Natural killer cell (primary cell): ENCODE results near the gene LETMD1. TPM values are rescaled to one million over a fixed set of nuclear protein-coding genes. Genes with fewer than 3 reads are reported as not detected.
"Not testable (repeated sequence)": the region's sequence is repeated elsewhere in the genome, so short reads cannot be mapped to it uniquely, and the experiment has no call there.

Experiments used
- ATAC-seq, 3 donors: fragments of 150-1000 bp in 2 of 3; fragments of 200-7000 bp in 1 of 3; cut with Tn5 transposase; 1 replicate in 1 of 3; 2 replicates in 2 of 3; pipeline ENCODE4 v1.10.0; 2021; ENCODE audit warnings: mild to moderate bottlenecking in 2 of 3, moderate library complexity in 2 of 3
- DNase-seq, 2 donors: peaks; one replicate each; pipeline versions ENCODE4 v3.0.0 to v3.0.0-alpha.2; 2013 to 2021; ENCODE audit warnings: mixed read lengths in 1 of 2
- H3K27ac ChIP-seq: one replicate; pipeline ENCODE4 v1.5.1; 2013; ENCODE audit warnings: mild to moderate bottlenecking, low read length
- H3K27me3 ChIP-seq: one replicate; pipeline ENCODE4 v1.6.1; 2013; ENCODE audit warnings: low read length; ENCODE audit not compliant: control insufficient read depth, insufficient read depth
- H3K36me3 ChIP-seq: one replicate; pipeline ENCODE4 v1.6.1; 2013; ENCODE audit warnings: low read length; ENCODE audit not compliant: control insufficient read depth, insufficient read depth
- H3K4me1 ChIP-seq: one replicate; pipeline ENCODE4 v1.6.1; 2013; ENCODE audit warnings: low read length; ENCODE audit not compliant: control insufficient read depth, insufficient read depth
- H3K4me3 ChIP-seq: one replicate; pipeline ENCODE4 v1.5.1; 2013; ENCODE audit warnings: low read length
- H3K9me3 ChIP-seq: one replicate; pipeline ENCODE4 v1.6.1; 2013; ENCODE audit warnings: low read length; ENCODE audit not compliant: control insufficient read depth, insufficient read depth
- H3K27ac Mint-ChIP-seq, 2 donors: one replicate each; pipeline ENCODE4 v1.8.0; 2022; ENCODE audit warnings: mild to moderate bottlenecking in 2 of 2, mixed read lengths in 2 of 2, moderate library complexity in 1 of 2
- H3K27me3 Mint-ChIP-seq, 2 donors: one replicate each; pipeline ENCODE4 v1.8.0; 2022; ENCODE audit warnings: low read depth in 2 of 2, mixed read lengths in 2 of 2
- H3K36me3 Mint-ChIP-seq: one replicate; pipeline ENCODE4 v1.8.0; 2022; ENCODE audit warnings: mixed read lengths
- H3K4me1 Mint-ChIP-seq, 2 donors: one replicate each; pipeline ENCODE4 v1.8.0; 2022; ENCODE audit warnings: mixed read lengths in 2 of 2
- H3K4me3 Mint-ChIP-seq: one replicate; pipeline ENCODE4 v1.8.0; 2022; ENCODE audit warnings: mild to moderate bottlenecking, moderate library complexity, mixed read lengths
- H3K9me3 Mint-ChIP-seq, 2 donors: one replicate each; pipeline ENCODE4 v1.8.0; 2022; ENCODE audit warnings: mixed read lengths in 2 of 2
- CTCF ChIP-seq: fragments of 200-600 bp; IDR thresholded peaks from one replicate; pipeline ENCODE4 v1.8.0; 2022; ENCODE audit warnings: antibody characterized with exemption
- WGBS: methylation state at CpG from one replicate; pipeline ENCODE4 v1.1.7; 2013; ENCODE audit warnings: missing lambda C conversion rate; ENCODE audit not compliant: insufficient coverage; 5-methylcytosine and 5-hydroxymethylcytosine counted together
- intact Hi-C: fragments of 100-400 bp; cut with micrococcal nuclease; formaldehyde crosslinking; loops from one replicate; pipeline ENCODE4 v1.14.2; 2022
- total RNA-seq, 4 donors: library from RNA; stranded (reverse); fragments of 120-200 nt in 1 of 4; gene quantifications; one replicate each; pipeline versions ENCODE4 v1.2.3 to v1.2.4, GENCODE V29; 2013 to 2022

Gene LETMD1
- total RNA-seq, 3 donors from 2014 or later (not counting 1 experiment from before 2014, with no cell fraction given), result 57.1 to 71.8 (median 58.2) TPM

- H3K27ac ChIP-seq, result no peak overlapping the region
- peaks cover 20% of the 10 kb centered on the region for H3K36me3 ChIP-seq
- no peaks in the 10 kb centered on the region for H3K9me3 ChIP-seq
- ATAC-seq (no peak), DNase-seq (no peak)
- Mint-ChIP-seq H3K4me1 (peaks cover 11 to 17% of the 10 kb centered on the region in 2 donors), H3K9me3 (no peaks in the 10 kb centered on the region), H3K4me3 (no peak overlapping the region), H3K36me3 (no peaks in the 10 kb centered on the region), H3K27me3 (no peaks in the 10 kb centered on the region), H3K27ac (no peak overlapping the region)
- no peaks in the 10 kb centered on the region for H3K27me3 ChIP-seq
- no peak overlapping the region for H3K4me3 ChIP-seq
- TF ChIP-seq CTCF, result no peak
- whole genome bisulfite sequencing, result 97% methylated on average over 5 of the region's 5 CpGs
- intact Hi-C loops, result no loop called here
- no peaks in the 10 kb centered on the region for H3K4me1 ChIP-seq
Measured at GRCh38 chr12:51075390-51075789, 27.3 kb downstream of the LETMD1 start.

- 82% methylated on average over 10 of the region's 10 CpGs for WGBS
- TF ChIP-seq CTCF, result no peak
- Mint-ChIP-seq H3K4me3 (no peak overlapping the region), H3K9me3 (no peaks in the 10 kb centered on the region), H3K27me3 (no peaks in the 10 kb centered on the region), H3K27ac (no peak overlapping the region), H3K4me1 (peaks cover 13 to 21% of the 10 kb centered on the region in 2 donors), H3K36me3 (no peaks in the 10 kb centered on the region)
- intact Hi-C loops, result no loop called here
- Histone ChIP-seq H3K27me3 (no peaks in the 10 kb centered on the region), H3K27ac (no peak overlapping the region), H3K4me1 (no peaks in the 10 kb centered on the region), H3K4me3 (no peak overlapping the region), H3K9me3 (no peaks in the 10 kb centered on the region), H3K36me3 (peaks cover 17% of the 10 kb centered on the region)
- DNase-seq (no peak), ATAC-seq (no peak)
Measured at GRCh38 chr12:51076236-51076930, 28.3 kb downstream of the LETMD1 start.

DNA sequence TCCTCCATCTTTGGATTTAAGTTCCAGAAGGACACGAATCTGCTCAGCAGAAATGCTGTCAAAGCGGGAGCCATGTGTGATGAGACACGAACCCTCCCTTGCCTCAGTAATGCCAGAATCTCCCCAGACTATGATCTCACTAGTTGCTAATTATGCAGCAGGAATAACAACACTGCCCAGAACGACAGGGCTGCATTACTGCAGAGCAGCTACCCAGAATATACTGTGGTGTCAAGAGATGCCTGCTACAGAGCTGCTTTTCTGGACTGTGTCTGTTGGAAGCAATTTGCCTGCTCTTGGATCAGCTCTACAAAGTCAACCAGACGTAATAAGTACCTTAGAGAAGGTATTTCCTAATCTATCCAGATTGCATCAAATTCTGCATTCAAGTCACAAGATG lies 29.8 kb downstream of the LETMD1 start:
- no peak overlapping the region for H3K4me3 Mint-ChIP-seq
- H3K27ac Mint-ChIP-seq, result no peak overlapping the region
- peaks cover 29 to 36% of the 10 kb centered on the region in 2 donors for H3K4me1 Mint-ChIP-seq
- Histone ChIP-seq H3K4me1 (peaks cover 10% of the 10 kb centered on the region), H3K4me3 (no peak overlapping the region), H3K36me3 (peaks cover 7% of the 10 kb centered on the region), H3K9me3 (no peaks in the 10 kb centered on the region), H3K27me3 (no peaks in the 10 kb centered on the region), H3K27ac (no peak overlapping the region)
- WGBS, result 92% methylated on average over 4 of the region's 5 CpGs
- intact Hi-C loops, result no loop called here
- no peaks in the 10 kb centered on the region for H3K36me3 Mint-ChIP-seq
- ATAC-seq, result no peak
- H3K27me3 Mint-ChIP-seq, result no peaks in the 10 kb centered on the region
- TF ChIP-seq CTCF, result no peak
- no peaks in the 10 kb centered on the region for H3K9me3 Mint-ChIP-seq
- DNase-seq, result no peak

DNA sequence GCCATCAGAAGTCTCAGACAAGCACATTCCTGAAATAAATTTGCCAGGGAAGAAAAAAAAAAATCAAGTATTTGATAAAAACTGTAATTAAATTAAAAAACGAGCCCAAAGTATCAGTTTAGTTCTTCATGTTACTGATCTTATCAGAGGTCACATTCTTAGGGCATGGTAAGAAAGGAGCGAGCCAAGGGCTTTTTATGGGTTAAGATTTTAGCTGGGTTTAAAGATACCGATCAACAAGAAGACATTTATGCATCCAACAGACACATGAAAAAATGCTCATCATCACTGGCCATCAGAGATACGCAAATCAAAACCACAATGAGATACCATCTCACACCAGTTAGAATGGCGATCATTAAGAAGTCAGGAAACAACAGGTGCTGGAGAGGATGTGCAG lies 30.2 kb downstream of the LETMD1 start:
- H3K36me3 ChIP-seq, H3K36me3 Mint-ChIP-seq: not testable (repeated sequence)
- H3K4me1 Mint-ChIP-seq, result peaks cover 29 to 41% of the 10 kb centered on the region in 2 donors

GRCh38 chr12:51078866-51079265 lies 30.7 kb downstream of the LETMD1 start:
- H3K9me3 Mint-ChIP-seq, intact Hi-C loops, H3K36me3 Mint-ChIP-seq, H3K27ac ChIP-seq, H3K9me3 ChIP-seq, H3K4me3 Mint-ChIP-seq, H3K27me3 ChIP-seq, DNase-seq, H3K27ac Mint-ChIP-seq, H3K4me3 ChIP-seq, ATAC-seq, H3K36me3 ChIP-seq, H3K27me3 Mint-ChIP-seq: not testable (repeated sequence)
- H3K4me1 ChIP-seq, result peaks cover 15% of the 10 kb centered on the region
- H3K4me1 Mint-ChIP-seq, result peaks cover 29 to 45% of the 10 kb centered on the region in 2 donors
- WGBS, result 100% methylated on average over 1 of the region's 6 CpGs

More for the DNA sequence above, 30.2 kb downstream of the LETMD1 start:
- WGBS, result 56% methylated on average over 2 of the region's 5 CpGs
- H3K27me3 ChIP-seq, H3K4me3 Mint-ChIP-seq, H3K27me3 Mint-ChIP-seq, H3K4me3 ChIP-seq, H3K27ac Mint-ChIP-seq, DNase-seq, H3K27ac ChIP-seq, ATAC-seq, intact Hi-C loops, H3K9me3 ChIP-seq, H3K9me3 Mint-ChIP-seq: not testable (repeated sequence)
- peaks cover 12% of the 10 kb centered on the region for H3K4me1 ChIP-seq
